CD14-positive monocyte (primary cell): ENCODE results near the gene ATP6V1D. TPM values are rescaled to one million over a fixed set of nuclear protein-coding genes. Genes with fewer than 3 reads are reported as not detected.

Source experiments
- DNase-seq, 3 donors: peaks; one replicate each; pipeline ENCODE4 v3.0.0-alpha.2; 2011 to 2022
- H2AFZ ChIP-seq: 2 replicates; pipeline ENCODE4 v1.6.0; 2012; ENCODE audit warnings: mild to moderate bottlenecking, low read depth, low read length, inconsistent platforms; ENCODE audit not compliant: insufficient read depth, poor library complexity, severe bottlenecking
- H3K27ac ChIP-seq, 2 donors: 1 replicate in 1 of 2; 2 replicates in 1 of 2; pipeline ENCODE4 v1.5.1; 2012 to 2013; ENCODE audit warnings: low read length in 2 of 2, control low read depth in 1 of 2, inconsistent platforms in 1 of 2, low read depth in 1 of 2, mild to moderate bottlenecking in 1 of 2
- H3K27me3 ChIP-seq, 2 donors: one replicate each; pipeline versions ENCODE4 v1.6.0 to v1.6.1; 2011 to 2013; ENCODE audit warnings: low read length in 2 of 2; ENCODE audit not compliant: control insufficient read depth in 2 of 2, insufficient read depth in 2 of 2
- H3K36me3 ChIP-seq, 2 donors: replicated peaks in 1 of 2; 1 replicate in 1 of 2; 2 replicates in 1 of 2; pipeline versions ENCODE4 v1.5.1 to v1.6.1; 2012 to 2013; ENCODE audit warnings: low read length in 2 of 2, control low read depth in 1 of 2, inconsistent platforms in 1 of 2, mild to moderate bottlenecking in 1 of 2; ENCODE audit not compliant: insufficient read depth in 2 of 2, control insufficient read depth in 1 of 2
- H3K4me1 ChIP-seq, 2 donors: 1 replicate in 1 of 2; 2 replicates in 1 of 2; pipeline versions ENCODE4 v1.5.1 to v1.6.1; 2012 to 2013; ENCODE audit warnings: low read length in 2 of 2, control low read depth in 1 of 2, inconsistent platforms in 1 of 2, mild to moderate bottlenecking in 1 of 2, moderate library complexity in 1 of 2; ENCODE audit not compliant: insufficient read depth in 2 of 2, control insufficient read depth in 1 of 2
- H3K4me2 ChIP-seq: replicated peaks from 2 replicates; pipeline ENCODE3; 2012; ENCODE audit warnings: low read length, moderate library complexity, mild to moderate bottlenecking; ENCODE audit not compliant: poor library complexity, severe bottlenecking; ENCODE audit errors: extremely low read depth
- H3K4me3 ChIP-seq, 3 experiments: fragments of 200-600 bp in 1 of 3; sonication (generic) in 1 of 3; replicated peaks in 1 of 3; 1 replicate in 2 of 3; 2 replicates in 1 of 3; pipeline ENCODE4 v1.5.1; 2011 to 2013; ENCODE audit warnings: low read length in 3 of 3, mild to moderate bottlenecking in 3 of 3, control low read depth in 2 of 3, low read depth in 2 of 3, inconsistent platforms in 1 of 3, moderate library complexity in 1 of 3
- H3K79me2 ChIP-seq: 2 replicates; pipeline ENCODE4 v1.6.0; 2012; ENCODE audit warnings: mild to moderate bottlenecking, control low read depth, inconsistent platforms, low read length, moderate library complexity; ENCODE audit not compliant: insufficient read depth
- H3K9ac ChIP-seq: 2 replicates; pipeline ENCODE4 v1.6.0; 2017; ENCODE audit warnings: low read length, mild to moderate bottlenecking; ENCODE audit not compliant: insufficient read depth, poor library complexity, severe bottlenecking
- H3K9me3 ChIP-seq, 2 donors: replicated peaks in 1 of 2; 1 replicate in 1 of 2; 2 replicates in 1 of 2; pipeline versions ENCODE4 v1.5.1 to v1.6.1; 2012 to 2013; ENCODE audit warnings: low read length in 2 of 2, control low read depth in 1 of 2; ENCODE audit not compliant: control insufficient read depth in 1 of 2, insufficient read depth in 1 of 2
- H4K20me1 ChIP-seq: 2 replicates; pipeline ENCODE4 v1.6.0; 2012; ENCODE audit warnings: mild to moderate bottlenecking, low read length, control low read depth, moderate library complexity; ENCODE audit not compliant: insufficient read depth
- H3K27ac Mint-ChIP-seq, 7 donors: one replicate each; pipeline ENCODE4 v1.8.0; 2020; ENCODE audit warnings: mild to moderate bottlenecking in 7 of 7, mixed read lengths in 7 of 7, moderate library complexity in 6 of 7, inconsistent platforms in 2 of 7
- H3K27me3 Mint-ChIP-seq, 3 donors: one replicate each; pipeline ENCODE4 v1.8.0; 2021 to 2022; ENCODE audit warnings: low read depth in 3 of 3, mild to moderate bottlenecking in 3 of 3, mixed read lengths in 3 of 3, moderate library complexity in 3 of 3, inconsistent platforms in 1 of 3
- H3K36me3 Mint-ChIP-seq, 2 donors: one replicate each; pipeline ENCODE4 v1.8.0; 2020; ENCODE audit warnings: mixed read lengths in 2 of 2, inconsistent platforms in 1 of 2, mild to moderate bottlenecking in 1 of 2
- H3K4me1 Mint-ChIP-seq: one replicate; pipeline ENCODE4 v1.8.0; 2020; ENCODE audit warnings: mild to moderate bottlenecking, mixed read lengths
- H3K4me3 Mint-ChIP-seq, 2 donors: one replicate each; pipeline ENCODE4 v1.8.0; 2020; ENCODE audit warnings: mild to moderate bottlenecking in 2 of 2, mixed read lengths in 2 of 2, moderate library complexity in 1 of 2
- H3K9me3 Mint-ChIP-seq, 7 donors: one replicate each; pipeline ENCODE4 v1.8.0; 2020 to 2022; ENCODE audit warnings: mixed read lengths in 7 of 7, mild to moderate bottlenecking in 6 of 7, moderate library complexity in 6 of 7, inconsistent platforms in 2 of 7
- CTCF ChIP-seq: fragments of 200-600 bp; IDR thresholded peaks from one replicate; pipeline ENCODE4 v1.8.0; 2022; ENCODE audit warnings: antibody characterized with exemption, mild to moderate bottlenecking
- WGBS: methylation state at CpG from one replicate; pipeline ENCODE4 v1.1.5; 2013; ENCODE audit warnings: missing lambda C conversion rate; ENCODE audit not compliant: insufficient coverage; 5-methylcytosine and 5-hydroxymethylcytosine counted together
- intact Hi-C, 2 donors: fragments of 100-400 bp; cut with micrococcal nuclease; formaldehyde crosslinking; loops; one replicate each; pipeline versions ENCODE4 v1.15.0 to v1.15.1; 2023
- polyA plus RNA-seq, 3 donors: library from polyadenylated mRNA; depleted of rRNA in 1 of 3; unstranded in 2 of 3; stranded (reverse) in 1 of 3; fragments of 300-500 nt in 2 of 3; fragments of >200 nt in 1 of 3; fragmentation: Illumina TruSeq in 2 of 3; gene quantifications; 1 replicate in 2 of 3; 2 replicates in 1 of 3; pipeline ENCODE4 v1.2.3, GENCODE V29; 2012 to 2021

The ATP6V1D gene
- polyA plus RNA-seq, 3 donors = 18.4 to 122 (median 94.1) TPM

- H4K20me1 ChIP-seq = no peaks in the 10 kb centered on the region
- no peak overlapping the region for H3K27ac ChIP-seq
- H3K9ac ChIP-seq = no peak overlapping the region
- Mint-ChIP-seq H3K4me1 (no peaks in the 10 kb centered on the region), H3K27me3 (peaks cover 0 to 1% (median 0%) of the 10 kb centered on the region in 3 donors), H3K27ac (no peak overlapping the region), H3K36me3 (peaks cover 61 to 66% of the 10 kb centered on the region in 2 donors), H3K4me3 (no peak overlapping the region), H3K9me3 (no peaks in the 10 kb centered on the region)
- no peaks in the 10 kb centered on the region for H3K9me3 ChIP-seq
- no peaks in the 10 kb centered on the region for H3K27me3 ChIP-seq
- no CpG with 5 or more reads among the region's 2 CpGs for WGBS
- no peak for TF ChIP-seq CTCF
- intact Hi-C loops = no loop called here
- H2AFZ ChIP-seq = no peak overlapping the region
- DNase-seq = no peak
- no peak overlapping the region for H3K4me3 ChIP-seq
- no peak overlapping the region for H3K4me2 ChIP-seq
- H3K36me3 ChIP-seq = peaks cover 60 to 72% of the 10 kb centered on the region in 2 donors
- no peaks in the 10 kb centered on the region for H3K4me1 ChIP-seq
- no peaks in the 10 kb centered on the region for H3K79me2 ChIP-seq
Measured at GRCh38 chr14:67385120-67385519, 25.5 kb upstream of the ATP6V1D start.

GRCh38 chr14:67377916-67378315 lies 18.3 kb upstream of the ATP6V1D start:
- Mint-ChIP-seq H3K9me3 (no peaks in the 10 kb centered on the region), H3K36me3 (peaks cover 88 to 95% of the 10 kb centered on the region in 2 donors), H3K27ac (peak overlapping the region in 1 of 7 donors; percentile 12), H3K4me3 (no peak overlapping the region), H3K4me1 (no peaks in the 10 kb centered on the region), H3K27me3 (peaks cover 0 to 1% (median 0%) of the 10 kb centered on the region in 3 donors)
- Histone ChIP-seq H3K4me3 (no peak overlapping the region), H2AFZ (no peak overlapping the region), H3K27ac (no peak overlapping the region), H3K27me3 (no peaks in the 10 kb centered on the region), H3K9me3 (no peaks in the 10 kb centered on the region), H4K20me1 (peaks cover 23% of the 10 kb centered on the region), H3K79me2 (no peaks in the 10 kb centered on the region), H3K4me1 (no peaks in the 10 kb centered on the region), H3K9ac (no peak overlapping the region), H3K4me2 (no peak overlapping the region), H3K36me3 (peaks cover 97 to 100% of the 10 kb centered on the region in 2 donors)
- no peak for DNase-seq
- intact Hi-C loops = no loop called here
- TF ChIP-seq CTCF = no peak
